Sigmoid colon (tissue), 4 donors: ENCODE measurements around the gene CALHM3.

Source experiments
- CTCF ChIP-seq, 4 experiments: fragments of 450-650 bp in 3 of 4; fragments of 200-600 bp in 1 of 4; IDR thresholded peaks; one replicate each; pipeline ENCODE4 v1.5.1; 2016 to 2019; ENCODE audit warnings: antibody characterized with exemption in 4 of 4, mild to moderate bottlenecking in 3 of 4, moderate library complexity in 2 of 4
- EP300 ChIP-seq, 4 donors: sonication (generic); formaldehyde crosslinking; IDR thresholded peaks; one replicate each; pipeline ENCODE4 v1.6.1; 2017; ENCODE audit warnings: antibody characterized with exemption in 4 of 4
- POLR2A ChIP-seq, 2 donors: fragments of 450-650 bp; IDR thresholded peaks; one replicate each; pipeline ENCODE4 v1.6.1; 2016; ENCODE audit warnings: antibody characterized with exemption in 2 of 2, mild to moderate bottlenecking in 2 of 2, moderate library complexity in 2 of 2
- POLR2AphosphoS5 ChIP-seq, 4 donors: sonication (generic); formaldehyde crosslinking; IDR thresholded peaks; one replicate each; pipeline ENCODE4 v1.6.1; 2017; ENCODE audit warnings: antibody characterized with exemption in 4 of 4

GRCh38 chr10:103441206-103441605, 37.8 kb downstream of the CALHM3 start:
- TF ChIP-seq POLR2AphosphoS5 (IDR thresholded peaks at IDR 0.05) (no peak), CTCF (IDR thresholded peaks at IDR 0.05) (no peak), EP300 (IDR thresholded peaks at IDR 0.05) (no peak), POLR2A (IDR thresholded peaks at IDR 0.05) (no peak)
